ENCODE measurements around the gene COMTD1. TPM values are rescaled to one million over a fixed set of nuclear protein-coding genes. Genes with fewer than 3 reads are reported as not detected.

The COMTD1 gene
- total and polyA plus RNA-seq, 10 of the 15 experiments (the other 5 are each of a cell fraction or from before 2014, with no cell fraction given): 0.39 to 64.3 (median 26.0) TPM

GRCh38 chr10:75260990-75261389, 25.2 kb upstream of the COMTD1 start (continued):
- TF ChIP-seq CEBPB (IDR thresholded peaks at IDR 0.05; ENCODE audit: borderline replicate concordance in 1 of 2, low read depth in 2 of 2, low read length in 2 of 2): no peak
- no peak for TF ChIP-seq PML (IDR thresholded peaks at IDR 0.05; ENCODE audit: low read length)
- TF ChIP-seq BACH1 (IDR thresholded peaks at IDR 0.05; ENCODE audit: borderline replicate concordance): no peak
- no peak for TF ChIP-seq HCFC1 (IDR thresholded peaks at IDR 0.05; ENCODE audit: low read length)
- no peak for TF ChIP-seq PAX5 (IDR thresholded peaks at IDR 0.05; ENCODE audit: borderline replicate concordance, low read depth, low read length)
- TF ChIP-seq CBX3 (IDR thresholded peaks at IDR 0.05; ENCODE audit: borderline replicate concordance, low read depth): no peak
- TF ChIP-seq CTCF (IDR thresholded peaks at IDR 0.05 in 2 of 3, conservative IDR thresholded peaks at IDR 0.05 in 1 of 3; ENCODE audit: control insufficient read depth in 2 of 3, extremely low read depth in 1 of 3, insufficient read depth in 1 of 3, low read depth in 3 of 3, low read length in 3 of 3): no peak
- no peak for TF ChIP-seq ZNF622 (IDR thresholded peaks at IDR 0.05)
- no peak for TF ChIP-seq SUPT20H (IDR thresholded peaks at IDR 0.05; ENCODE audit: borderline replicate concordance, control insufficient read depth, low read depth, low read length)
- no peak for TF ChIP-seq ATF2 (IDR thresholded peaks at IDR 0.05; ENCODE audit: low read length)
- TF ChIP-seq ELK1 (IDR thresholded peaks at IDR 0.05; ENCODE audit: low read depth, low read length): no peak

Data from GM12878 (cell line).